Erythroblast (primary cell): ENCODE data around the gene FBXO5.

Experiments used
- GATA1 ChIP-seq: IDR thresholded peaks from 2 replicates; pipeline ENCODE4 v1.6.1; 2011; ENCODE audit warnings: low read depth, mild to moderate bottlenecking, control low read depth, low read length, moderate library complexity
- POLR2A ChIP-seq: IDR thresholded peaks from 2 replicates; pipeline ENCODE4 v1.6.1; 2011; ENCODE audit warnings: mild to moderate bottlenecking, low read length

GRCh38 chr6:152979116-152979515, 3.7 kb downstream of the FBXO5 start:
- no peak for TF ChIP-seq POLR2A
- no peak for TF ChIP-seq GATA1
